K562 (cell line): ENCODE results near the gene FOXJ2.

Source experiments
- CTCF ChIP-seq, 3 experiments: IDR thresholded peaks in 2 of 3; conservative IDR thresholded peaks in 1 of 3; 2 replicates each; pipeline ENCODE4 v1.5.1; 2011 to 2012; ENCODE audit warnings: low read length in 3 of 3, mild to moderate bottlenecking in 3 of 3, control low read depth in 2 of 3, improper control_type of control experiment in 1 of 3, inconsistent platforms in 1 of 3, low read depth in 1 of 3, mixed read lengths in 1 of 3, moderate library complexity in 1 of 3; ENCODE audit not compliant: insufficient read depth in 2 of 3
- HES1 ChIP-seq: fragments of 450-650 bp; IDR thresholded peaks from 2 replicates; pipeline ENCODE4 v1.6.1; 2016; ENCODE audit warnings: low read depth, mild to moderate bottlenecking, moderate library complexity
- LARP7 ChIP-seq: fragments of 450-650 bp; IDR thresholded peaks from 2 replicates; pipeline ENCODE4 v1.6.1; 2016

GRCh38 chr12:8077207-8077606, 44.7 kb downstream of the FOXJ2 start:
- no peak for TF ChIP-seq LARP7
- TF ChIP-seq CTCF (IDR thresholded peaks at IDR 0.05 in 2 of 3, conservative IDR thresholded peaks at IDR 0.05 in 1 of 3; ENCODE audit: insufficient read depth in 2 of 3, low read depth in 1 of 3, low read length in 3 of 3): no peak
- no peak for TF ChIP-seq HES1
